Testis (tissue), 3 donors: Measurements from ENCODE around the gene NEDD1. TPM values are rescaled to one million over a fixed set of nuclear protein-coding genes. Genes with fewer than 3 reads are reported as not detected.
A peak's percentile ranks its signal among the peaks of the same experiment; 100 is the strongest.

Source experiments
- DNase-seq: peaks from one replicate; pipeline ENCODE4 v3.0.0-alpha.2; 2019
- H3K27ac ChIP-seq, 2 donors: fragments of 200-600 bp; sonication (generic); one replicate each; pipeline ENCODE4 v1.5.1; 2019
- H3K27me3 ChIP-seq: fragments of 200-600 bp; sonication (generic); one replicate; pipeline ENCODE4 v1.5.1; 2019
- H3K36me3 ChIP-seq: fragments of 200-600 bp; sonication (generic); one replicate; pipeline ENCODE4 v1.5.1; 2017; ENCODE audit warnings: low read depth; ENCODE audit errors: missing control alignments
- H3K4me1 ChIP-seq: fragments of 200-600 bp; sonication (generic); one replicate; pipeline ENCODE4 v1.5.1; 2019
- H3K4me3 ChIP-seq, 2 donors: fragments of 200-600 bp; sonication (generic); one replicate each; pipeline ENCODE4 v1.5.1; 2017 to 2019
- H3K9me3 ChIP-seq: fragments of 200-600 bp; sonication (generic); one replicate; pipeline ENCODE4 v1.5.1; 2017
- POLR2A ChIP-seq: fragments of 450-650 bp; IDR thresholded peaks from one replicate; pipeline ENCODE4 v1.6.1; 2017; ENCODE audit warnings: antibody characterized with exemption, mild to moderate bottlenecking, moderate library complexity
- WGBS, 2 donors: methylation state at CpG; one replicate each; pipeline ENCODE4 v1.1.5; 2018; 5-methylcytosine and 5-hydroxymethylcytosine counted together
- intact Hi-C: fragments of 100-400 bp; cut with DNase I; formaldehyde crosslinking; loops from one replicate; pipeline ENCODE4 v1.15.1; 2023; ENCODE audit warnings: low total_unique reads
- polyA plus RNA-seq: library from polyadenylated mRNA; stranded (reverse); fragments of 350-450 nt; fragmentation: Illumina TruSeq; extraction: RNeasy Lipid Tissue Mini Kit (QIAGEN cat#74804); gene quantifications from one replicate; pipeline ENCODE4 v1.2.3, GENCODE V29; 2014; ENCODE audit warnings: low read depth, low replicate concordance; ENCODE audit not compliant: insufficient read depth
- total RNA-seq, 2 donors: library from RNA; depleted of rRNA; stranded (reverse); fragments of >200 nt; gene quantifications; one replicate each; pipeline ENCODE4 v1.2.3, GENCODE V29; 2016
- TF ChIP-seq, protein P1 (sequence below), 3 experiments: fragments of 450-650 bp in 2 of 3; fragments of 200-600 bp in 1 of 3; sonication (generic) in 1 of 3; IDR thresholded peaks; one replicate each; pipeline ENCODE4 v1.5.1; 2016 to 2019; ENCODE audit warnings: antibody characterized with exemption in 3 of 3, mild to moderate bottlenecking in 2 of 3, moderate library complexity in 1 of 3

The NEDD1 gene
- total and polyA plus RNA-seq, 3 donors from 2014 or later, result 24.3 to 29.6 (median 29.4) TPM

GRCh38 chr12:96906498-96906848 lies 584 bp upstream of the NEDD1 start:
- Histone ChIP-seq H3K36me3 (no peaks in the 10 kb centered on the region), H3K27ac (peak overlapping the region; percentile 78 to 83), H3K4me1 (no peaks in the 10 kb centered on the region), H3K9me3 (no peaks in the 10 kb centered on the region), H3K4me3 (peak overlapping the region; percentile 79 to 85), H3K27me3 (no peaks in the 10 kb centered on the region)
- DNase-seq, result no peak
- WGBS, 2 donors, result 8 to 31% methylated on average over 9 of the region's 9 CpGs
- TF ChIP-seq, protein P1, sequence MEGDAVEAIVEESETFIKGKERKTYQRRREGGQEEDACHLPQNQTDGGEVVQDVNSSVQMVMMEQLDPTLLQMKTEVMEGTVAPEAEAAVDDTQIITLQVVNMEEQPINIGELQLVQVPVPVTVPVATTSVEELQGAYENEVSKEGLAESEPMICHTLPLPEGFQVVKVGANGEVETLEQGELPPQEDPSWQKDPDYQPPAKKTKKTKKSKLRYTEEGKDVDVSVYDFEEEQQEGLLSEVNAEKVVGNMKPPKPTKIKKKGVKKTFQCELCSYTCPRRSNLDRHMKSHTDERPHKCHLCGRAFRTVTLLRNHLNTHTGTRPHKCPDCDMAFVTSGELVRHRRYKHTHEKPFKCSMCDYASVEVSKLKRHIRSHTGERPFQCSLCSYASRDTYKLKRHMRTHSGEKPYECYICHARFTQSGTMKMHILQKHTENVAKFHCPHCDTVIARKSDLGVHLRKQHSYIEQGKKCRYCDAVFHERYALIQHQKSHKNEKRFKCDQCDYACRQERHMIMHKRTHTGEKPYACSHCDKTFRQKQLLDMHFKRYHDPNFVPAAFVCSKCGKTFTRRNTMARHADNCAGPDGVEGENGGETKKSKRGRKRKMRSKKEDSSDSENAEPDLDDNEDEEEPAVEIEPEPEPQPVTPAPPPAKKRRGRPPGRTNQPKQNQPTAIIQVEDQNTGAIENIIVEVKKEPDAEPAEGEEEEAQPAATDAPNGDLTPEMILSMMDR (IDR thresholded peaks at IDR 0.05), result no peak
- no peak for TF ChIP-seq POLR2A
- intact Hi-C loops, result no loop called here

DNA sequence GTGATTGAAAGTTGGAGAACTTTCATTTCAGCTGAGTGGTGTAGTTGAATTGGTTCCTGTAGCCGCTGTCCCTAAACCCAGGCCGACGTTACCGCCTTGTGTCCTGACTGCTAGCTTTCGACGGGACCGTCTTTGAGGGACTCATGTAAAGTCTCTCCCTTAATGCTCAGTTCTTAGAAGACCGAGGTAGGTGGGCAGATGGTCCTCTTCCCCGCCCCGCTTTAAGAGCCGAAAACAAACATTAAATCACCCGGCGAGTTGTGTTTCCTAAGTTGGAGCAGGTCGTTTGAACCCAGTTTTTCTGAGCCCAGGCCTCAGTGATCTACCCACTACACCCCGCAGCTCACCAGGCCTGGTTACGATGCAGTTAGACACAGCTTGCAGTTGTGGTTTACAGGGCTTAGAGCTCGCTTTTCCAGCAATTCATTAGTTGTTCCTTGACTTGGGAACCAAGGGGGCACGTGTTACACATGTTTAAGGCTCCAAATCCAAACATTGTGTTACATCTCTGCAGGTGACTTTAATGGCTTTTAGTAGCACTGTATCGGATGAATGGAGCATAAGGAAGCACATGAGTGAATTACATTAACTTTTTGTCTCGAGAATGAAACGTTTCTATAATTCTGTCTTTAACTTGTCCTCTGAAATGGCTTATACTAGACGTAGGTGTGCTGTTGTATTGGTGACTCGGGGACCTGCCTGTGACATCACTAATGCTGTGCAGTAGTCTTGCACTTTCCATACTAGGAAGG lies 790 bp downstream of the NEDD1 start:
- peak; percentile 29 for DNase-seq
- WGBS, 2 donors, result 7 to 11% methylated on average over 22 to 23 of the region's 23 CpGs
- Histone ChIP-seq H3K4me1 (no peaks in the 10 kb centered on the region), H3K36me3 (no peaks in the 10 kb centered on the region), H3K27ac (peak overlapping the region; percentile 78 to 83), H3K27me3 (no peaks in the 10 kb centered on the region), H3K4me3 (peak overlapping the region; percentile 79 to 85), H3K9me3 (no peaks in the 10 kb centered on the region)
- intact Hi-C loops, result no loop called here
- TF ChIP-seq, protein P1 (IDR thresholded peaks at IDR 0.05), result no peak
- no peak for TF ChIP-seq POLR2A

DNA sequence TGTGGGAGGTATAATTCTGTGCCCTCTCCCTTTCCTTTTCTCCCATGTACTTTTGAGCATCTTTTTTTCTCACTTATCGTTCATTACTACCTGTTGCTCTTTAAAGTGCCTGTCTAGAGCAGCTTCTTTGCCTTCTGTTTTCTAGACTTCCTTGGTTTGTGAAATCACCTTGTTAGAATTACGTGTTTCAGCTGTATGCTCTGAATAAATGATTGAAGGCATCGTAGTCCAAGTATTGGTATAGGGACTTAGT lies 1.3 kb downstream of the NEDD1 start:
- H3K27ac ChIP-seq, result no peak overlapping the region

GRCh38 chr12:96912261-96912660 lies 5.2 kb downstream of the NEDD1 start:
- H3K4me1 ChIP-seq, result no peaks in the 10 kb centered on the region
- no peak overlapping the region for H3K27ac ChIP-seq
- TF ChIP-seq, protein P1 (IDR thresholded peaks at IDR 0.05), result no peak
- TF ChIP-seq POLR2A, result no peak
- H3K27me3 ChIP-seq, result no peaks in the 10 kb centered on the region
- no peaks in the 10 kb centered on the region for H3K9me3 ChIP-seq
- WGBS, 2 donors, result 76 to 81% methylated on average over 2 of the region's 2 CpGs
- intact Hi-C loops, result no loop called here
- H3K4me3 ChIP-seq, result no peak overlapping the region
- DNase-seq, result no peak
- H3K36me3 ChIP-seq, result no peaks in the 10 kb centered on the region

More for the DNA sequence above, 1.3 kb downstream of the NEDD1 start:
- H3K36me3 ChIP-seq, result no peaks in the 10 kb centered on the region
- TF ChIP-seq POLR2A, result no peak
- TF ChIP-seq, protein P1 (IDR thresholded peaks at IDR 0.05), result no peak
- DNase-seq, result no peak
- no peaks in the 10 kb centered on the region for H3K9me3 ChIP-seq
- no peaks in the 10 kb centered on the region for H3K4me1 ChIP-seq
- peak overlapping the region in 1 of 2 donors; percentile 85 for H3K4me3 ChIP-seq
- intact Hi-C loops, result no loop called here
- H3K27me3 ChIP-seq, result no peaks in the 10 kb centered on the region
- 54 to 60% methylated on average over 3 of the region's 3 CpGs for WGBS, 2 donors

GRCh38 chr12:96912943-96913342 lies 5.9 kb downstream of the NEDD1 start:
- Histone ChIP-seq H3K27me3 (no peaks in the 10 kb centered on the region), H3K4me3 (no peak overlapping the region), H3K27ac (no peak overlapping the region), H3K4me1 (no peaks in the 10 kb centered on the region), H3K9me3 (no peaks in the 10 kb centered on the region), H3K36me3 (no peaks in the 10 kb centered on the region)
- intact Hi-C loops, result no loop called here
- 90 to 91% methylated on average over 2 of the region's 2 CpGs for WGBS, 2 donors
- TF ChIP-seq POLR2A, result no peak
- TF ChIP-seq, protein P1 (IDR thresholded peaks at IDR 0.05), result no peak
- no peak for DNase-seq
